ENCODE data around the gene TMEM141. TPM values are rescaled to one million over a fixed set of nuclear protein-coding genes. Genes with fewer than 3 reads are reported as not detected.
"Not testable (repeated sequence)": the region's sequence is repeated elsewhere in the genome, so short reads cannot be mapped to it uniquely, and the experiment has no call there.

Gene TMEM141
- total RNA-seq, 1 donor from 2014 or later = 37.8 TPM

- ATAC-seq; intact Hi-C loops (cut with DNase I); DNase-seq (ENCODE audit: low spot score): not testable (repeated sequence)
Observed at GRCh38 chr9:136766410-136767120, 24.6 kb upstream of the TMEM141 start.

- peak; percentile 35 for ATAC-seq
- DNase-seq (ENCODE audit: low spot score) = no peak
- intact Hi-C loops (cut with DNase I) = no loop called here
Observed at GRCh38 chr9:136769710-136770191, 21.4 kb upstream of the TMEM141 start.

GRCh38 chr9:136771907-136772415 is 19.2 kb upstream of the TMEM141 start:
- DNase-seq (ENCODE audit: low spot score) (no peak), ATAC-seq (no peak)
- intact Hi-C loops (cut with DNase I) = no loop called here

GRCh38 chr9:136773386-136774044 is 17.6 kb upstream of the TMEM141 start:
- intact Hi-C loops (cut with DNase I) = no loop called here
- DNase-seq (ENCODE audit: low spot score) (no peak), ATAC-seq (peak; percentile 52)

GRCh38 chr9:136774416-136775045 is 16.6 kb upstream of the TMEM141 start:
- no peak for ATAC-seq
- no peak for DNase-seq (ENCODE audit: low spot score)
- intact Hi-C loops (cut with DNase I) = no loop called here

GRCh38 chr9:136775191-136775590 is 16.0 kb upstream of the TMEM141 start:
- ATAC-seq = no peak
- intact Hi-C loops (cut with DNase I) = no loop called here

GRCh38 chr9:136776947-136777346 is 14.2 kb upstream of the TMEM141 start:
- ATAC-seq = no peak
- no peak for DNase-seq (ENCODE audit: low spot score)
- intact Hi-C loops (cut with DNase I) = no loop called here

More at GRCh38 chr9:136775191-136775590, 16.0 kb upstream of the TMEM141 start:
- no peak for DNase-seq (ENCODE audit: low spot score)

- no peak for DNase-seq (ENCODE audit: low spot score)
- ATAC-seq = no peak
- intact Hi-C loops (cut with DNase I) = no loop called here
Observed at GRCh38 chr9:136777359-136777758, 13.8 kb upstream of the TMEM141 start.

- intact Hi-C loops (cut with DNase I) = no loop called here
- ATAC-seq (no peak), DNase-seq (ENCODE audit: low spot score) (no peak)
Observed at GRCh38 chr9:136779808-136780207, 11.3 kb upstream of the TMEM141 start.

- intact Hi-C loops (cut with DNase I) = no loop called here
- DNase-seq (ENCODE audit: low spot score) (no peak), ATAC-seq (no peak)
Observed at GRCh38 chr9:136782452-136782851, 8.7 kb upstream of the TMEM141 start.

- no peak for DNase-seq (ENCODE audit: low spot score)
- intact Hi-C loops (cut with DNase I) = no loop called here
- no peak for ATAC-seq
Observed at GRCh38 chr9:136784249-136784996, 6.7 kb upstream of the TMEM141 start.

- intact Hi-C loops (cut with DNase I) = no loop called here
- DNase-seq (ENCODE audit: low spot score) (no peak), ATAC-seq (no peak)
Observed at GRCh38 chr9:136784997-136785361, 6.2 kb upstream of the TMEM141 start.

GRCh38 chr9:136785565-136786355 is 5.4 kb upstream of the TMEM141 start:
- intact Hi-C loops (cut with DNase I); ATAC-seq; DNase-seq (ENCODE audit: low spot score): not testable (repeated sequence)

GRCh38 chr9:136786451-136786850 is 4.7 kb upstream of the TMEM141 start:
- DNase-seq (ENCODE audit: low spot score) = no peak
- intact Hi-C loops (cut with DNase I) = no loop called here
- ATAC-seq = no peak

- intact Hi-C loops (cut with DNase I); ATAC-seq; DNase-seq (ENCODE audit: low spot score): not testable (repeated sequence)
Observed at GRCh38 chr9:136786983-136787382, 4.2 kb upstream of the TMEM141 start.

- intact Hi-C loops (cut with DNase I) = no loop called here
- ATAC-seq (no peak), DNase-seq (ENCODE audit: low spot score) (no peak)
Observed at GRCh38 chr9:136787690-136788400, 3.3 kb upstream of the TMEM141 start.

GRCh38 chr9:136788644-136789522 is 2.3 kb upstream of the TMEM141 start:
- intact Hi-C loops (cut with DNase I); ATAC-seq; DNase-seq (ENCODE audit: low spot score): not testable (repeated sequence)

Measured in sciatic nerve (tissue), 2 donors.